ENCODE results near the gene MRGPRX2. TPM values are rescaled to one million over a fixed set of nuclear protein-coding genes. Genes with fewer than 3 reads are reported as not detected.

Gene MRGPRX2
- total and polyA plus RNA-seq, 9 of the 15 experiments (the other 6 are each of a cell fraction or from before 2014, with no cell fraction given) = not detected

GRCh38 chr11:19071255-19071654, 10.7 kb upstream of the MRGPRX2 start (continued):
- TF ChIP-seq EP300 (IDR thresholded peaks at IDR 0.05; ENCODE audit: low read length) (no peak), MEIS2 (IDR thresholded peaks at IDR 0.05; ENCODE audit: partially characterized antibody) (peak; percentile 17), ETV1 (tag; conservative IDR thresholded peaks at IDR 0.05; ENCODE audit: low read depth) (peak; percentile 36; the same call in 1 of the 2 replicates), ZNF584 (CRISPR knock-in tag; IDR thresholded peaks at IDR 0.05; ENCODE audit: low read depth) (no peak), C11orf30 (IDR thresholded peaks at IDR 0.05; ENCODE audit: low read depth) (peak; percentile 22; the same call in 1 of the 2 replicates), CREB1 (IDR thresholded peaks at IDR 0.05) (no peak), CREB1 (CRISPR knock-in tag; IDR thresholded peaks at IDR 0.05) (peak; percentile 62), NFE2 (IDR thresholded peaks at IDR 0.05; ENCODE audit: low read depth) (peak; percentile 83), PKNOX1 (IDR thresholded peaks at IDR 0.05) (peak; percentile 38), CC2D1A (IDR thresholded peaks at IDR 0.05) (peak; percentile 69), CEBPB (tag; IDR thresholded peaks at IDR 0.05) (peak; percentile 61), MYNN (IDR thresholded peaks at IDR 0.05) (no peak), MYNN (CRISPR knock-in tag; IDR thresholded peaks at IDR 0.05) (no peak), CBFB (CRISPR knock-in tag; IDR thresholded peaks at IDR 0.05) (no peak), ZNF133 (CRISPR knock-in tag; IDR thresholded peaks at IDR 0.05) (no peak), MYC (IDR thresholded peaks at IDR 0.05; ENCODE audit: low read depth, low read length) (peak; percentile 37; the same call in 1 of the 2 replicates), MYC (CRISPR knock-in tag; IDR thresholded peaks at IDR 0.05; ENCODE audit: borderline replicate concordance, low read depth) (no peak), RNF2 (IDR thresholded peaks at IDR 0.05) (no peak), ESRRA (IDR thresholded peaks at IDR 0.05; ENCODE audit: borderline replicate concordance, low read depth) (peak; percentile 56; the same call in 1 of the 2 replicates), ZNF695 (CRISPR knock-in tag; IDR thresholded peaks at IDR 0.05) (no peak), CTCFL (IDR thresholded peaks at IDR 0.05; ENCODE audit: borderline replicate concordance, insufficient read depth, low read depth, low read length, poor library complexity, severe bottlenecking) (peak; percentile 72), TSC22D4 (tag; IDR thresholded peaks at IDR 0.05) (no peak), DEAF1 (CRISPR knock-in tag; IDR thresholded peaks at IDR 0.05) (peak; percentile 95), MNT (conservative IDR thresholded peaks at IDR 0.05) (0 out of 4 replicates have a peak, but pooled peaks of 1 of the 2 experiments have one; percentile 20), RFX7 (CRISPR knock-in tag; IDR thresholded peaks at IDR 0.05) (no peak), BCOR (IDR thresholded peaks at IDR 0.05) (0 out of 2 replicates have a peak, but pooled peaks have one; percentile 22), IFI16 (CRISPR knock-in tag; IDR thresholded peaks at IDR 0.05) (no peak)
